Measurements from ENCODE around the gene CADM2.

Gene CADM2

GRCh38 chr3:84980011-84980410 lies 21.2 kb downstream of the CADM2 start:
- CTCF ChIA-PET, result no interaction called here
- TF ChIP-seq, protein P1, sequence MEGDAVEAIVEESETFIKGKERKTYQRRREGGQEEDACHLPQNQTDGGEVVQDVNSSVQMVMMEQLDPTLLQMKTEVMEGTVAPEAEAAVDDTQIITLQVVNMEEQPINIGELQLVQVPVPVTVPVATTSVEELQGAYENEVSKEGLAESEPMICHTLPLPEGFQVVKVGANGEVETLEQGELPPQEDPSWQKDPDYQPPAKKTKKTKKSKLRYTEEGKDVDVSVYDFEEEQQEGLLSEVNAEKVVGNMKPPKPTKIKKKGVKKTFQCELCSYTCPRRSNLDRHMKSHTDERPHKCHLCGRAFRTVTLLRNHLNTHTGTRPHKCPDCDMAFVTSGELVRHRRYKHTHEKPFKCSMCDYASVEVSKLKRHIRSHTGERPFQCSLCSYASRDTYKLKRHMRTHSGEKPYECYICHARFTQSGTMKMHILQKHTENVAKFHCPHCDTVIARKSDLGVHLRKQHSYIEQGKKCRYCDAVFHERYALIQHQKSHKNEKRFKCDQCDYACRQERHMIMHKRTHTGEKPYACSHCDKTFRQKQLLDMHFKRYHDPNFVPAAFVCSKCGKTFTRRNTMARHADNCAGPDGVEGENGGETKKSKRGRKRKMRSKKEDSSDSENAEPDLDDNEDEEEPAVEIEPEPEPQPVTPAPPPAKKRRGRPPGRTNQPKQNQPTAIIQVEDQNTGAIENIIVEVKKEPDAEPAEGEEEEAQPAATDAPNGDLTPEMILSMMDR (IDR thresholded peaks at IDR 0.05; ENCODE audit: insufficient read depth, low read length, missing control alignments), result no peak
- POLR2A ChIA-PET, result no interaction called here
- no peak overlapping the region for H3K4me3 ChIP-seq (ENCODE audit: low read depth, low read length)
- DNase-seq (ENCODE audit: low read depth, low spot score), result no peak

DNA sequence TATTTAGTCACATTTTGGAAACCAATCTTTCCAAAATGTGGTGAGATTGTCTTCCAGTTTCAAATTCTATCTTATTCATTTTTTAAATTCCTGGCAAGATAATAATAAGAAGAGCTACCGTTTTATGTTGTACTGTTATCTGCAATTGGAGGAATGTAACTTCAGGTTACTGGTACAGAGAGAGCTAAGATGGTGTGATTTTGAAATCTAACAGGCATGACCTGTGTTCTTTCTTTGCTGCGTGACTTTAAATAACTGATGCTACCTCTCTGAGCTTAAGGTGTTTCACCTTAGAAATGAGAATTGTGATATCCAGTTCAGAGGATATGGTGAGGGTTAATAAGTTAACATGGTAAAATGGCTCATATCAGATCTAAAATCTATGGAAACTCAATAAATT lies 21.7 kb downstream of the CADM2 start:
- POLR2A ChIA-PET, result no interaction called here
- no peak overlapping the region for H3K4me3 ChIP-seq (ENCODE audit: low read depth, low read length)
- DNase-seq (ENCODE audit: low read depth, low spot score), result no peak
- CTCF ChIA-PET, result no interaction called here
- TF ChIP-seq, protein P1 (IDR thresholded peaks at IDR 0.05; ENCODE audit: insufficient read depth, low read length, missing control alignments), result no peak

- no peak overlapping the region for H3K4me3 ChIP-seq (ENCODE audit: low read depth, low read length)
- POLR2A ChIA-PET, result no interaction called here
- TF ChIP-seq, protein P1 (IDR thresholded peaks at IDR 0.05; ENCODE audit: insufficient read depth, low read length, missing control alignments), result no peak
- no peak for DNase-seq (ENCODE audit: low read depth, low spot score)
- CTCF ChIA-PET, result no interaction called here
These were observed 24.7 kb downstream of the CADM2 start for GRCh38 chr3:84983490-84983889.

DNA sequence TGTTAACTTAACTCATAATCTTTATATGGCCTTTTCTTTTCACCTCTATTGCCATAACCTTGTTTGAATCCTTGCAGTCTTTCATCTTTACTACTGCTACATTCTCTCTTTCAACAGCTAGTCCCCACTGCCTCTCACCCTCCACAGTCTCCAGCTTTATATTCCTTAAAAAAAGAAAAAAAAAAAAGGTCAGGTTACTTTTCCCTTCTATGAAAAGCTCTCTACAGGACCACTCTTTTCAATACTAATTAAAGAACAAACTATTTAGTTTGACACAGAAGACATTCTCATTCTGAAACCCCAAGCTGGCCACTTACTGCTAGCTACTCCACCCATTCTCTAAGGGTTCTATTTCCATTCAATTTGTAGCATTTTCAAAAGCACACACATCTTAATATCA lies 25.6 kb downstream of the CADM2 start:
- DNase-seq (ENCODE audit: low read depth, low spot score), result no peak
- ChIA-PET CTCF (no interaction called here), POLR2A (no interaction called here)
- TF ChIP-seq, protein P1 (IDR thresholded peaks at IDR 0.05; ENCODE audit: insufficient read depth, low read length, missing control alignments), result no peak
- no peak overlapping the region for H3K4me3 ChIP-seq (ENCODE audit: low read depth, low read length)

DNA sequence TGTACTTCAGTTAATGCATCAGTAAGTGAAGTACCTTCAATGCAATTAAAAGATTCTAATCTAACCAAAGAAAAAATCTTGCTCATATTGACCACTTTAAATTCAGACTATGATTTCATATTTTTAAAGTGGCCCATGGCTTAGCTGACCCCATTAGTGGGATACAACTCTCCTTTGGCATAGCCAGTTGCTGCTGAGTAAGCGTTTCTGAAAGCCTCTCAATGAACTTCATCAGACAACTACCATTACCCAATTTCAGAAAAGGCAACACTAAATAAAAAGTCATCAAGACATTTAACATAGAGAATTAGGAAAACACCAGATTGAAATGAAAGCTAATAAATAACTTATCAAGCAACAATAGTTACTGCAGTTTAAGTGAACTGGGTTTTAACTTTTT lies 27.0 kb downstream of the CADM2 start:
- ChIA-PET CTCF (no interaction called here), POLR2A (no interaction called here)
- TF ChIP-seq, protein P1 (IDR thresholded peaks at IDR 0.05; ENCODE audit: insufficient read depth, low read length, missing control alignments), result no peak
- no peak for DNase-seq (ENCODE audit: low read depth, low spot score)
- H3K4me3 ChIP-seq (ENCODE audit: low read depth, low read length), result no peak overlapping the region

GRCh38 chr3:84987706-84988504 lies 29.1 kb downstream of the CADM2 start:
- no peak overlapping the region for H3K4me3 ChIP-seq (ENCODE audit: low read depth, low read length)
- no peak for DNase-seq (ENCODE audit: low read depth, low spot score)
- TF ChIP-seq, protein P1 (IDR thresholded peaks at IDR 0.05; ENCODE audit: insufficient read depth, low read length, missing control alignments), result no peak
- CTCF ChIA-PET, result no interaction called here
- POLR2A ChIA-PET, result interaction anchor here (0.5 kb wide), 1 partner anchor 444 kb away, joined by 4 read pairs; no protein-coding TSS in a partner anchor
